GM23248 (cell line): ENCODE results near the gene OMP.

Experiments used
- EZH2 ChIP-seq: fragments of 200-600 bp; sonication (generic); IDR thresholded peaks from 2 replicates; pipeline ENCODE4 v1.6.1; 2018; ENCODE audit warnings: antibody characterized with exemption, mild to moderate bottlenecking; ENCODE audit not compliant: insufficient read depth, poor library complexity, severe bottlenecking
- EZH2phosphoT487 ChIP-seq: fragments of 200-600 bp; sonication (generic); IDR thresholded peaks from 2 replicates; pipeline ENCODE4 v1.6.1; 2018; ENCODE audit warnings: antibody characterized with exemption, moderate library complexity, mild to moderate bottlenecking, low read depth; ENCODE audit not compliant: insufficient read depth

DNA sequence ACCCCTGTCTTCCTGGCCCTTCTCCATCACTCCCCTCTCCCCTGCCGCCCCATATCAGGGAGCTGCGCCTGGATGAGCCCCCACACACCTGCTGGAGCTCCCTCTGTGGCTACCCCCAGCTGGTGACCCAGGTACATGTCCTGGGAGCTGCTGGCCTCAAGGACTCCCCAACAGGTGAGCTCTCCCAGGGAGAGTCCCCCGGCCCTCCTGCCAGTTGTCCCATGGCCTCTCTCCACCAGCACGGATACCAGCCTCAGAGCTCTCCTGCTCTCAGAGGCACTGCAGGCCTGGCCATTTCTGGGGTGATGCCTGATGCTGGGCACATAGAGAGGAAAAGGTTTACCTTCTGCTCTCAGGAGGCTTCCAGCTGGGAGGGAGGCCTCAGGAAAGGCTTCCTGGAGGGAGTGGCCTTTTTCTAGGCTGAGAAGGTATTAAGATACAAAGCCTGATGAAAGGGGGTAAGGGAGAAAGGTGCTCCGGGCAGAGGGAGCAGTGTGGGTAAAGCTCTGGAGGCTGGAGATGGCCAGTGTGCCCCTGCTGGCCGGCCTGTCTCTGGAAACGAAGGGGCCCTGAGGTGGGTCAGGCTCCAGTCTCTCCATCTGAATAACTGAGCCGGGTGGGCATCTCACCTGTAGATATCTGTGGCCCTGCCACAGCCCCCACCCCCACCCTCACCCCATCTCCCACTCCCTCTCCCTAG lies 19.4 kb downstream of the OMP start:
- TF ChIP-seq EZH2 (no peak), EZH2phosphoT487 (no peak)
